AG10803 (cell line): ENCODE results near the gene SLC4A2.

ENCODE experiments used
- DNase-seq: peaks from one replicate; pipeline ENCODE4 v3.0.0; 2010; ENCODE audit warnings: low read depth
- H3K4me3 ChIP-seq: 2 replicates; pipeline ENCODE4 v1.5.1; 2011; ENCODE audit warnings: mild to moderate bottlenecking, low read length, control low read depth
- CTCF ChIP-seq: conservative IDR thresholded peaks from 2 replicates; pipeline ENCODE4 v1.5.1; 2011; ENCODE audit warnings: mild to moderate bottlenecking, low read length, control low read depth, inconsistent platforms

The SLC4A2 gene

GRCh38 chr7:151065516-151065915 lies 6.1 kb downstream of the SLC4A2 start:
- no peak overlapping the region for H3K4me3 ChIP-seq
- no peak for TF ChIP-seq CTCF
- DNase-seq: no peak

GRCh38 chr7:151066273-151066974 lies 7.0 kb downstream of the SLC4A2 start:
- no peak for DNase-seq
- no peak for TF ChIP-seq CTCF
- no peak overlapping the region for H3K4me3 ChIP-seq

GRCh38 chr7:151068069-151068773 lies 8.8 kb downstream of the SLC4A2 start:
- H3K4me3 ChIP-seq: no peak overlapping the region
- no peak for TF ChIP-seq CTCF
- DNase-seq: peak; percentile 80

- TF ChIP-seq CTCF: no peak
- no peak overlapping the region for H3K4me3 ChIP-seq
- no peak for DNase-seq
Measured at GRCh38 chr7:151069841-151070573, 10.6 kb downstream of the SLC4A2 start.

DNA sequence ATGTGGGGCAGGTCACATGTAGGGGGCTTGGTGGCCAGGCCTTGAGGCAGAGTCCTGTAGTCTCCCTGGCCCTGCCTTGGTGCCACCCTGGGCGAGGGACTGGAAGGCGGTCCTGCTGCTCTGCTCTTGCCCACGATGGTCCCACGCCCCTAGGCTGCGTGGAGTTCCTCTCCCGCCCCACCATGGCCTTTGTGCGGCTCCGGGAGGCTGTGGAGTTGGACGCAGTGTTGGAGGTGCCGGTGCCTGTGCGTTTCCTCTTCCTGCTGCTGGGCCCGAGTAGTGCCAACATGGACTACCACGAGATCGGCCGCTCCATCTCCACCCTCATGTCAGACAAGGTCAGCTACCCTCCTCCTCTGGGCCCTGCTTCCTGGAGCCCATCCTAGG lies 11.2 kb downstream of the SLC4A2 start:
- no peak for DNase-seq
- no peak overlapping the region for H3K4me3 ChIP-seq
- no peak for TF ChIP-seq CTCF

- no peak for TF ChIP-seq CTCF
- H3K4me3 ChIP-seq: no peak overlapping the region
- no peak for DNase-seq
Measured at GRCh38 chr7:151071032-151071866, 11.9 kb downstream of the SLC4A2 start.
